GM19351 (cell line): ENCODE results near the gene B3GNT2.
"Not testable (repeated sequence)": the region's sequence is repeated elsewhere in the genome, so short reads cannot be mapped to it uniquely, and the experiment has no call there.

Experiments
- ATAC-seq: cut with Tn5 transposase; IDR thresholded peaks from one replicate; pipeline ENCODE4 v1.9.1; 2021; ENCODE audit warnings: mild to moderate bottlenecking, moderate library complexity; ENCODE audit not compliant: unreplicated experiment

Gene B3GNT2

GRCh38 chr2:62195421-62196277 lies at the start of gene B3GNT2:
Gene B3GNT2 (plus strand): TSS chr2:62196115. CDS start chr2:62222221, 26,106 bp downstream.
- ATAC-seq = peak; percentile 51

DNA sequence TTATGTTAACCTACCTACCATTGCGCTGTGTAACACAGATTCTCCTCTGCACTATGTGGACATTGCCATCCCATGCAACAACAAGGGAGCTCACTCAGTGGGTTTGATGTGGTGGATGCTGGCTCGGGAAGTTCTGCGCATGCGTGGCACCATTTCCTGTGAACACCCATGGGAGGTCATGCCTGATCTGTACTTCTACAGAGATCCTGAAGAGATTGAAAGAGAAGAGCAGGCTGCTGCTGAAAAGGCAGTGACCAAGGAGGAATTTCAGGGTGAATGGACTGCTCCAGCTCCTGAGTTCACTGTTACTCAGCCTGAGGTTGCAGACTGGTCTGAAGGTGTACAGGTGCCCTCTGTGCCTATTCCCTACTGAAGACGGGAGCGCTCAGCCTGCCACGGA lies 49.1 kb upstream of the B3GNT2 start:
- not testable (repeated sequence) for ATAC-seq

DNA sequence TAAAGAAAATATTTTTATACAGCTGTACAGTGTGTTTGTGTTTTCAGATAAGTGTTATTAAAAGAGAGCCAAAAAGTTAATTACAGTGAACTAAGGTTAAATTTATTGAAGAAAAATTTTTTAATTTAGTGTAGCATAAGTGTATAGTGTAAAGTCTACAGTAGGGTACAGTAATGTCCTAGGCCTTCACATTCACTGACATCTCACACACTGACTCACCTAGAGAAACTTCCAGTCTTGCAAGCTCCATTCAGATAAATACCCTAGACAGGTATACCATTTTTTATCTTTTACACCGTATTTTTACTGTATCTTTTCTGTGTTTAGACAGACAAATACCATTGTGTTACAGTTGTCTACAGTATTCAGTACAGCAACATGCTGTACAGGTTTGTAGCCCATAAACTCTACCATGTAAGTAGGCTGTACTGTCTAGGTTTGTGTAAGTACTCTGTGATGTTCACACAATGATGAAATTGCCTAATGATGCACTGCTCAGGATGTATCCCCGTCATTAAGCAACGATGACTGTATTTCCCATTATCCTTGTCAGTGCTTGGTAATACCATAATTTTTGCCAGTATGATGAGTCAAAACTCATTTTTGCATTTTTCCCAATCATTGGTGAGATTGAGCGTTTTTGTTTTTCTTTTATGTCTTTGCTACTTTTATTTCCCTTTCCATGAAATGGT lies 48.2 kb upstream of the B3GNT2 start:
- ATAC-seq = no peak

DNA sequence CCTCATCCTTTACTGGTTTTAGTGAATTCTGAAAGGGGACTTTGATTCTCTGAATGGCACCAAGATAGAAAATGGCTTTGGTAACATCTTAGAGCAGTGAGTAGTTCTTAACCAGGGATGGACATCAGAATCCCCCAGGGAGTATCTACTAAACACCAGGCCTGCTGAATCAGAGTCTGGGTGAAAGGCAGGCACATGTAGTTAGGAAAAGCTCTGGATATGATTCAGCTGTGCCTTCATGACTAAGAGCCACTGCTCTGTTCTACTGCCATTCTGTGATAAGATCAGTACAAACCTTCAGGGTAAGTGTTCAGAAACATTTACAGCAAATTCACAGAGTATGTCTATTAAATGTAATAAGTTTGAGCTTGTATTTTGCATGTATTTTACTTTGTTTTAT lies 46.2 kb upstream of the B3GNT2 start:
- ATAC-seq = no peak

GRCh38 chr2:62150597-62151305 lies 45.2 kb upstream of the B3GNT2 start:
- ATAC-seq = no peak

DNA sequence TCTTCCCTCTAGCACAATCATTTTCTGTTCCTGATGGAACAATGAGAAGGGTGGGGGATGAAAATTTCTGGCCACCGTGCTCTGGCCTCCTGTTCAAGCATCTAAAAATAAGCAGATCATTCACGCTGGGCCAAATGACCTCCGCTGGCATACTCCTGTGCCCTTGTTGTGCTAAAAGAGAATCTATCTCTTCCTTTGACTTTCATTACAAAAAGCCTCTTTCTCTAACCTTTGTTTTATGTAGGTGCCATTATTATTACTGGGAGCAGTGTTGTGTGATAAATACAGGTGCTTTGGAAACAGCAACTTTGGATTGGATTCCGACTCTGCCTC lies 44.6 kb upstream of the B3GNT2 start:
- no peak for ATAC-seq

DNA sequence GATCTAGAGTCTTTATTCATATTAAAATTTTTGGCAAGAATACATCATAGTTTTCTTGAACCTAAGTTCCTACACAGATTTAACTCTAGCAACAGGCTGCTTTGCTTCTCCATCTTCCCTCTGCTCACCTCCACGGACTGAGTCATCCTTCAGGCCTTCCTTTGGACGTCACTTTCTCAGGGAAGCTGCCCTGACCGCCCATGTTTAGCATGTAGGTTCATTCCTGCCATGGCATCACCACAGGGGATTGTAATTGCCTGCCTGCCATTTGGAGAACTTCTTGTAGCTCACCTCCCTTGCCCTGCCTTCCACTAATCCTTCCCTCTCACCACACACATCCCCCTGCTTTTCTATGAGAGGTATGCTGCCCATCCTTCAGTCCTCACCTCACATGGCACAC lies 43.9 kb upstream of the B3GNT2 start:
- no peak for ATAC-seq

- no peak for ATAC-seq
Observed at GRCh38 chr2:62156861-62157496, 38.9 kb upstream of the B3GNT2 start.

DNA sequence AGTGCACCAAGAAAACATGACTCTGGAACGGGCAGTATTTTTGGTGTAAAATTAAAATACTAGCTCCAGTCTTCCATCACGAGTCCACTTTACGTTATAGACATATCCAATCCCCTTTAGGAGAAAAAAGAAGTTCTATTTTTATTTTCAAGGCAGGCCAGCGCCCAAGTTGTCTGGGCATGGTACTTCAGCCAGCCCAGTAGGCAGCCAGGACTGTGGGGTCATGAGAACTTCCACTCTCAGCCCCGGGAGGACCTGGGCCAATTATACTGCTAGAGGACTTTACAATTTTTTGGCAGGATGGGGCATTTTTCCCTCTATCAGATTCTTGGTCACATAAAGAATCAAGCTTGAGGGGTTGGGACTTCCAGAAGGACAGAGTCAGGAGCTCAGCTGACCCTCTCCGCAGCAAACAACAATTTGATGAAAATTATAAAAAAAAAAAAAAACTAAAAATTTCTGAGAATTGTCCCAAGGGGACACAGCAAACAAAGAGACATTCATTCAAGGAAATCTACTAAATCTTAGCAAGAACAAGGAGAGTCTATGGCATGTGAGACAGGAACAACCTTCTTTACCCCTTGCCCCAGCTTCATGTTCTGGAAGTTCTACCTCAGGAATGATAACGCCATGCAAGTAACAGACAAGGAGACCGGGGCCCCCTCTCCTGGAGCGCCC lies 37.3 kb upstream of the B3GNT2 start:
- no peak for ATAC-seq

- ATAC-seq = not testable (repeated sequence)
Observed at GRCh38 chr2:62160691-62161090, 35.2 kb upstream of the B3GNT2 start.

DNA sequence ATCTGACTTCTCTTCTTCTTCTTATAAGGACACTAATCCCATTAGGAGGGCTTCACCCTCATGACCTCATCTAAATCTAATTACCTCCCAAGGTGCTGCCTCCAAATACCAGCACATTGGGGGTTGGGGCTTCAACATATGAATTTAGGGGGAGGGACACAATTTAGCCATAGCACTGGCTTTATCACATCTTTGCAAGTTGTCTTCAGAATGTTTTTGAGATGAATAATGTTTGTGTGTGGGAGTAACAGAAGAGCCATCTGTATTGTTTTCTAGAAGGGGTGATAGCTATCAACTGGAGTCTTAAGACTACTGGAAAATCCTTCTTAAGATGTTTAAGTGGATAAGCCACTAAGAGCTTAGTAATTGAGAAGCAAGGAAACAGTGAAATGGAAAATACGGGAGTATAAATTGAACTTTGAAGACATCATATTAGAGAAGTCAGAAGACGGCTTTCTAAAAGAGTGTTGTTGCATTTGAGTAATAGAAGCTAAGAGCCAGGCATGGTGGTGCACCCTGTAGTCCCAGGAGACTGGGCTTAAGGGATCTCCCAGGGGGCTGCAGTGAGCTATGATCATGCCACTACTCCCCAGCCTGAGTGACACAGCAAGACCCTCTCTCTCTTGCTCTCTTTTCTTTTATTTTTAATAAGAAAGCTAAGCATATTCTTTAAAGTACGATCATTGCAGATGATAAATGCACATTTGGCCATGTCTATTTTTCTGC lies 32.6 kb upstream of the B3GNT2 start:
- ATAC-seq = no peak

GRCh38 chr2:62163834-62164233 lies 32.1 kb upstream of the B3GNT2 start:
- no peak for ATAC-seq

DNA sequence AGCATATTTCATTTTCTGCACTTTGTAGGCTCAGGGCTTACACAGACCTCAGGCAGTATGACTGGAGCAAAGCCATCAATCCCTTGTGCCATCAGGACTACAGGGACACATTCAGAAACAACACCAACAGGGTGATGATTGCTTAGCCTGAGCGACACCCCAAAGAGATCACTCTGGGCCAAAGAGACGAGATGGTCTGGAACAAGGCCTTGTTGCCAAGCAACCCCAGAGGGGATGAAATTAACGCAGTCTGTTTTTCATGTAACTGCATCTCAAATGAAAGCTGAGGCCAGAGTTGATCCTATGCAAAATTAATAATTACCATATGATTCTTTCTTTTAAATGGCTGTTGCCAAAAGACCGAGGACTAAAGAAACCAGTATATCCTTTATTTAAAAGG lies 20.2 kb upstream of the B3GNT2 start:
- ATAC-seq = no peak

DNA sequence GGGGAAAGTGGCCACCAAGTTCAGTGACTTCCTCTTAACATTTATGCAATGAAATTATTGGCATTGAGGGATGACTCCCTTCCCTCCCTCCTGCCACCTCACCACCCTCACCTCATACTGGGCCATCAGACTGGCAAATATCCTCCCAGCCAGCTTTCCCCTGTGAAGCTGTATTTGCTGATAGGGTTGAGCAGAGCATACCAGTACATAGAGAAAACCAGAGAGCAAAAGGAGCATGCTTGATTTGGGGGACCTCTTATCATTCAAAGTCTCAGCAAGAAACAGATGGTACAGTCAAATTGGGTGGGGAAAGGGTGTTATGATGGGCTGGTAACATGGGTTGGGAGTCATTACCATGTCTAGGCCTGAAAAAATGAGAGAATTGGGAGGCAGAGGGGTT lies 19.1 kb upstream of the B3GNT2 start:
- no peak for ATAC-seq

DNA sequence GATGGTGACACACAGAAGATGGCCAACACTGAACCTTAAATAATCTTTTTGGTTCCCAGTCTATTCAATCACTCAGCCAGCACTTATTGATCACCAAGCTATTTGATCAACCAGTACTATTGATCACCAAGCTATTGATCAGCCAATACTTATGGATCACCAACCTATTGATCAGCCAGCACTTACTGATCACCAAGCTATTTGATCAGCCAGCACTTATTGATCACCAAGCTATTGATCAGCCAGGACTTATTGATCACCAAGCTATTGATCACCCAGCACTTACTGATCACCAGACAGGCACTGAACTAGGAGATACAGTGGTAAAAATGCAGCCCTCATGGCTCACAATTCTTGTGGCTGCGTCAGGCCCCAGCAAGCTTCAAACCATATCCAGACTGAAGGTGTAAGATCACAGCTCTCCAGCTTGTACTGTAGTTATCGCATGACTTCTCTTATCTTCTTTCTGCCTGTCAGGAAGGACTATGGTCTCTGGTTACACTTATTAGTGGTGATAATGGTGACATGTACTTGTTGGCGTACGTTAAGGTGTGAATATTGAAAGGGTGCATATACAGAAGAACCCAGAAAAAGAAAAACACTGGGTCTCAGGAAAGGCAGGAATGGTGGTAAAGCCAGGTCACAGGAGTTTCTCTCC lies 18.4 kb upstream of the B3GNT2 start:
- ATAC-seq = no peak

- no peak for ATAC-seq
Observed at GRCh38 chr2:62178741-62179271, 17.1 kb upstream of the B3GNT2 start.

DNA sequence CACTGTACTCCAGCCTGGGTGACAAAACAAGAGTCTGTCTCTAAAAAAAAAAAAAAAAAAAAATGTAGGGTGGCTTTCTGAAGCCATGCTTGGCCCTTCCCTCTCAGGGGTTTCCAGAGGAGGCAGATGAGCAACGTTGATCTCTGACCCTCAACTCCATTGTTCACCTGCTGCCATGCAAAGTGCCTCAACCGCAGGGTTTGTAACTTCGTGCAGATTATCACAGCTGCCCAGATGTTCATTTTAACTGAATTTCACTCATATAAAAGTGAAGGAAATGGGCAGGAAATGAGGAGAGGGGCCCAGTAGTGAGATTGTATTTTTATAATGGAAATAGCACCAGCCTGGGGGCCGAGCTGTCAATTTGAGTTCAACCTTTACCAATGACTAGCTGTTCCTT lies 14.9 kb upstream of the B3GNT2 start:
- ATAC-seq = no peak

- no peak for ATAC-seq
Observed at GRCh38 chr2:62181843-62182242, 14.1 kb upstream of the B3GNT2 start.

DNA sequence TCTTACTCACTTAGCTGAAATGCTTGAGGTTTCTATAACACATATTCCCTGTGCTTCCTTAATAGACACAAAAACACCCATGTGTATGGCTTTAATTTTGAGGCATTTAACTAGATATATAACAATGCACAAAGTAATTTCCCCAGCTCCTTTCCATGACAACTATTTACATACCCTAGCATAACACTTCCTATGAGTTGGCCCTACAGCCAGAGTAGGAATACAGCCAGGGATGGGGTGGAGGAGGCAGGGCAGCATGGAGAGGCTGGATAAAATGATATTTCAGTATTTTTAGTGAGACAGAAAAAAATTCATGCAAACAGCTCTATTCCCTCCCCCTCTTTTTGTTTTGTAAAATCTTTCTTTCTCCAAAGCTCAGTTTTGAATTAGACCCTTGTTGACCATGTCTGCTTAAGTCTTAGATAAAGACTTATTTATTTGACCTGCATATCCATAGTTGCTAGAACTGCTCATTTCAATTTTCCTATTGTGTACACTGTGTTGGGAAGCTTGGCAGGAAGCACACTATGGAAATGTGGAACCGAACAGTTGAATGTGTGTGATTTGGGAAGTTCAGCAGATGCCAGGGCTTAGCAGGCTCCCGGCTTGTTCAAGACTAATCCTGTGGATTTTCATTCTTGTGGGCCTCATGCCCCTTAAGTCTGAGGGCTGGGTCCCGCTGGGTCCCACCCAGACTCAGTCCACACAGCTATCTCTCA lies 11.2 kb upstream of the B3GNT2 start:
- no peak for ATAC-seq
